Skeletal muscle cell (primary cell): Measurements from ENCODE around the gene AMH.
A peak's percentile ranks its signal among the peaks of the same experiment; 100 is the strongest.
"Not testable (repeated sequence)": the region's sequence is repeated elsewhere in the genome, so short reads cannot be mapped to it uniquely, and the experiment has no call there.

Experiments used
- DNase-seq: peaks from one replicate; pipeline ENCODE4 v3.0.0-alpha.2; 2010; ENCODE audit warnings: low read depth
- H3K4me3 ChIP-seq: 2 replicates; pipeline ENCODE4 v1.5.1; 2011; ENCODE audit warnings: low read depth, mild to moderate bottlenecking, control low read depth, low read length, moderate library complexity

The AMH gene

DNA sequence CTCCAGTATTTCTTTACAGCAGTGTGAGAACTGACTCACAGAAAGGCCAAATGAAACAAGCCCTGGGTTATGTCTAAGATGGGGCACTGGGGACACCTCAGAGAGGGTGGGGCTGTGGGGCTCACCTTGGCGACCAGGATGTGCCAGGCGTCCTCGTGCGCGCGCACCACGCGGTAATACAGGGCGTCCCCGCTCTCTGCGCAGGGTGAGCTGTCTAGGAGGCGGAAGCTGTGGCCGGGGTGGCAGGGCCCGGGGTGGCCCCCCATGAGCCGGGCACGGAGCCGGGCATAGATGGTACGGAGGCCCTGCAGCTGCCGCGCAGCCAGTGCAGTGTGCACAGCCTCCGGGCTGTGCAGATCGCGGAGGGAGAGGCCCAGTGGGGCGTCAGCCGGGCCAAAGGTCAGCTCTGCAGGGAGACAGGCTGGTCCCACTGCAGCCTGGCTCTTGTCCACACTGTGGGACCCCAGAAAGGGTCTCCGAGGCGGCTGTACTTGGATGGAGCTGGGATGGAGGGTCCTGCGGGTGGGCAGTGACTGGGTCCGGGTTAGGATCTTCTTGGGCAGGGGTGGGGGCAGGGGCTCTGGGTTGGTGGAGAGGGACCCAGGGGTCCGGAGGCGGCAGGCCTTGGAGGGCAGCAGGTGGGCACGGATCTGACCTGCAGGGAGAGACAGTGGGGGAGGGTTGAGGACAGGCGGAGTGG is 29.5 kb downstream of the AMH start:
- H3K4me3 ChIP-seq = no peak overlapping the region
- no peak for DNase-seq

GRCh38 chr19:2280633-2281264 is 31.6 kb downstream of the AMH start:
- H3K4me3 ChIP-seq = no peak overlapping the region
- DNase-seq = no peak

DNA sequence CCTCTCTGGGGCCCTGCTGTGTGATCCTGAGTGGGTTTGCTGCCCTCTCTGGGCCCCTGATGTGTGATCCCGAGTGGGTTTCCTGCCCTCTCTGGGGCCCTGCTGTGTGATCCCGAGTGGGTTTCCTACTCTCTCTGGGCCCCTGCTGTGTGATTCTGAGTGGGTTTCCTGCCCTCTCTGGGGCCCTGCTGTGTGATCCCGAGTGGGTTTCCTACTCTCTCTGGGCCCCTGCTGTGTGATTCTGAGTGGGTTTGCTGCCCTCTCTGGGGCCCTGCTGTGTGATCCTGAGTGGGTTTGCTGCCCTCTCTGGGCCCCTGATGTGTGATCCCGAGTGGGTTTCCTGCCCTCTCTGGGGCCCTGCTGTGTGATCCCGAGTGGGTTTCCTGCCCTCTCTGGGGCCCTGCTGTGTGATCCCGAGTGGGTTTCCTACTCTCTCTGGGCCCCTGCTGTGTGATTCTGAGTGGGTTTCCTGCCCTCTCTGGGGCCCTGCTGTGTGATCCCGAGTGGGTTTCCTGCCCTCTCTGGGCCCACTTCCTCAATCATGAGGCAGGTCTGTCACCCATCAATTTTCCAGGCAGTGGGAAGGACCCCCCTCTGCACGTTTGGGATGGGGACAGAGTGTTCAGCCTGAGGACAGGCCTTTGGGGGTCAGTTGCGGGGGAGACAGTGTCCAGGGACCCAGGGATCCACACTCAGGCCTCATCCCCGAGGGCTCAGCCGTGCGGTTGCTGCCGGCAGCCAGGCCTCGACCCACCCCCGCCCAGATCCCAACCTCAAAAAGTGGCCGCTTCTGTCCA is 32.3 kb downstream of the AMH start:
- DNase-seq = not testable (repeated sequence)
- H3K4me3 ChIP-seq = peak overlapping the region; percentile 34

- H3K4me3 ChIP-seq = peak within 1 kb of the TSS; percentile 34
- DNase-seq = no peak
Observed at GRCh38 chr19:2282062-2282861, 33.1 kb downstream of the AMH start, which contains the start of gene PEAK3. Gene PEAK3 (minus strand): TSS chr19:2282175. CDS start chr19:2280931, 1,244 bp downstream.

- no peak for DNase-seq
- no peak overlapping the region for H3K4me3 ChIP-seq
Observed at GRCh38 chr19:2282862-2283237, 33.7 kb downstream of the AMH start.

- DNase-seq = no peak
Observed at GRCh38 chr19:2283835-2284507, 34.8 kb downstream of the AMH start.

DNA sequence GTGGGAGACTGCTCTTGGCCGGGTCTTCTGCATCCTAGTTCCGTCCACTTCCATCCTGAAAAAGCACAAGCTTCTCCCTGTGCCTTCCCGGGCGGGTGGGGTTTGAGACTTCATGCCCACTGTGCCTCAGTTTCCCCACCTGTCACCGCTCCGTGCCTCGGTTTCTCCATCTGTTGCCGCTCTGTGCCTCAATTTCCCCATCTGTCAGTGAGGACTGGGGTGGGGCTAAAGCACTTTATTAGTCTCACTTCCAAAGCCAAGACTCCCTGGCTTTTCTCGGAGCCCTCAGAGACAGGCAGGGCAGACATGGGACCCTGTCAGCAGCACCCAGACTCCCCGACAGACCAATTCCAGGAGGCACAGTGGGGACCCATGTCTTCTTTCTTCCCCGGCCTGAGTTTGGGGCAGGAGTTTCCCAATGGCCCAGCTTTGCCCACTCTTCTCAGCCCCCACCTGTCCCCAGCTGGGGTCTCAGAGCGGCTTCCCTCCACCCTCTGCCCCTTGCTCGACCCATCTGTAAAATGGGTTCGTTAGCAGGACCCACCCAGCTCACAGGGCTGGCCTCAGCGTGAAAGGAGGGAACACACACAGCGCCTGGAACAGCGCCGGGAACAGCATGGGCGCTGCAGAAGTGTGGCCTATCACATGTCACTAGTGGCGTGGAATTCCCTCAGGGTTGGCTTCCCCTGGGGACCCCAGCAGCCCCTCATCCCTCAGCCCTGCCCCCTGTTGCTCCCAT is 37.4 kb downstream of the AMH start:
- no peak for DNase-seq
- no peak overlapping the region for H3K4me3 ChIP-seq

More at GRCh38 chr19:2283835-2284507, 34.8 kb downstream of the AMH start:
- H3K4me3 ChIP-seq = no peak overlapping the region

DNA sequence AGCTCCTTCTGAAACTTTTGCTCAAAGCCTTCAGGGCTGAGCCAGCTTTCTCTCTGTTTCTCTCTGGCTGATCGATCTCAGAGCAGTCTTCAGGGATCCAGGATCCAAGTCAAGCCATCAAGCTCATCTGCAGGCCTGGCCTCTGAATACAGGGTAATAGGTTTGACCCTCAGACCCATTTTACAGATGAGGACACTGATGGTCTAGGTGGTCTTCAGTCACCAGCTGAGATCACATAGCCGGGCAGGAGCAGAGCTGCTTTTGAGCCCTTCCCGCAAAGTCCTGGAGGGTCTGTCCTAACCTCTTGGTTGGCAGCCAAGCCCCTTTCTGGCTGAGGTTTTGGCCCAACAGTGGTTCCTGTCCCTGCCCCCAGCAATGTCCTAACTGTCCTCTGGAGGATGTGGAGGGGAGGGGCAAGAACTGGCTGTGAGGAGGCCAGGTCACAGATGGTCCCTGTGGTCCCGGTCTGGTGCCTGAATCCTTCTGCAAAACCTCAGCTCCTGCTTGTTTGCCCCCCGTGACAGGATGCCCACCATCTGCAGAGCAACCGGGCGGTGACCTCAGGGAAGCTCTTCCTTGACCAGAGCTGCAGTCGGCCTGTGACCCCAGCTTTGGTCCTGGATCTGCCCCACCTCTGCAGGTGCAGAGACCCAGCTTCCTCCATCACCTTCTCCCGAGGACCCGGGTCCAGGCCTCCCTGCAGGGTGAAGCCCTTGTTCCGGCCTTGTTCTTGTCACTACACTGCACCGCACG is 38.6 kb downstream of the AMH start:
- no peak overlapping the region for H3K4me3 ChIP-seq
- no peak for DNase-seq

DNA sequence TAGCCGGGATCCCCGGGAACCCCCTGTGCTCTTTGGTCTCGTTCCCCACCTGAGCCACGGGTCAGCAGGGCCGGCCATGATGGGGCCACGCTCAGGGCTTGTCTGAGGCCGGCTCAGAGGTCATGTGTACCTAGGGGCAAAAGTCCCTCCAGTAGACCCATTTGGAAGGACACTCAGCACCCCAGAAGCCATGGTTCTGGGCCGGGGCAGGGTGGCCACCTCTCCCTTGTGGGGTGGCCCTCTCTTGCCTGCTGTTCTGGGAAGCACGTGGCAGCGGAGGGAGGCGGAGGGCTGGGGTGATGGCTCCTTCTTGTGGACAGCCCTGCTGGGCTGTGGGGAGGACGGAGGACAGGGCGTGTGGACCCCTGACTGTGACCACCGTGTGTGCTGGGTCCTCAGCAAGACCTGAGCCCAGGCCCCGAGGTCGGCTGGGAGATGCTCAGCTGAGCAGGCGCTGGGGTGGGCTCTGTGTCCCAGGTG is 39.3 kb downstream of the AMH start:
- no peak overlapping the region for H3K4me3 ChIP-seq
- DNase-seq = no peak

DNA sequence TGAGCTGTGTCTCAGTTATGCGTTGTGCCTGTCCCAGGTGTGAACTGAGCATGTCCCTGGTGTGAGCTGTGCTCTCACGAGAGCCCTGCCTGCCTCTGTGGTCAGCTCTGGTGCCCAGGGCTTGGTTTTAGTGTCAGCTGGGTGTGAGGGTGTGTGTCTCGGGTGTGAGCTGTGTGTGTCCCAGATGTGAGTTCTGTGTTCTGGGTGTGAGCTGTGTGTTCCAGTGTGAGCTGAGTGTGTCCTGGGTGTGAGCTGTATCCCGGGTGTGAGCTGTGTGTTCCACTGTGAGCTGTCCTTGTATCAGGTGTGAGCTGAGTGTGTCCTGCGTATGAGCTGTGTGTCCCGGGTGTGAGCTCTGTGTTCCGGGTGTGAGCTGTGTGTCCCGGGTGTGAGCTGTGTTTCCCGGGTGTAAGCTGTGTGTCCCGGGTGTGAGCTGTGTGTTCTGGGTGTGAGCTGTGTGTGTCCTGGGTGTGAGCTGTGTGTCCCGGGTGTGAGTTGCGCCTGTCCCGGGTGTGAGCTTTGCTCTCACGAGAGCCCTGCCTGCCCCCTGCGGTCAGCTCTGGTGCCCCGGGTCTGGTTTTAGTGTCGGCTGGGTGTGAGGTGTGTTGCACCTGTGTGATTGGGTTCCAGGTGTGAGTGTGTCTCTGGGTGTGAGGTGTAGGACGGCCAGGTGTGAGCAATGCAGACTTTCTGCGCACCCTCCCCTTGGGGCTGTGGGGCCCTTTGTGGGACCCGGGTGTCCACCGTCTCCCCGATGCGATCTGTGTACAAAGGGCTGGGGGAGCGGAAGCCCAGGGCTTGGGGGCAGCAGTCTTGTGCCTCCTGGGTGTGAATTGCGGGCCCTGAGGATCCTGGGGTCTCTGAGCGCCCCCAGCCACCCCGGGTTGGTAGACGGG is 39.9 kb downstream of the AMH start:
- H3K4me3 ChIP-seq = no peak overlapping the region
- DNase-seq = no peak

DNA sequence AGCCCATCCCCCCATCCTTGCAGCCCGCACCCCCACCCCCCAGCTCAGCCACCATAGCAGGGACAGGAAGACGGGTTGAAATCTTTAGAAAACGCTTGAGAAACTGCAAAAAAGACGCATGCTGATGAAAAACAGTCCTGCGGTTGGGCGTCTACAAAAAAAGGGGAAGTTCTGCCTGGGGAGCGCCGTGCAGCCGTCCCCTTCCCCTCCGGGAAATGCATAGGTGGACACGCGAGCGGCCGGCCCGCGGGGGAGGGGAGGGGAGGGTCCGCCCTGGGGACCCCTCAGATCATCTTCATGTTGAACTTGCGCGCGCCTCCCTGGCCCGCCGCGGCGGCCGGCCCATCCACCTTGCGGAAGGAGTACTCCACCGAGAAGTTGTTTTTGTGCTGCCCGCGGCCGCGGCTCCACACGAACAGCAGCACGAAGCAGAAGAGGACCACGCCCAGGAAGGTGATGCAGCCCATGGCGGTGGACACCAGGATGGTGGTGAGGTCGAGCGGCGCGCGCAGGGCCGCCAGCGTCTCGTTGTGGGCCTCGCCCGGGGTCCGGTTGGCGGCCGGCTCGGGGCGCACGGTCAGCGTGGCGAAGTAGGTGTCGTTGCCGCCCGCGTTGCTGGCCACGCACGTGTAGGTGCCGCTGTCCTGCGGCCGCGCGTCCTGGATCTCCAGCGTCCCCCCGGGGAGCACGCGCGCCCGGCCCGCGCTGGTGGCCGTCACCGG is 40.8 kb downstream of the AMH start:
- no peak for DNase-seq
- peak overlapping the region; percentile 28 for H3K4me3 ChIP-seq

GRCh38 chr19:2290441-2291184 is 41.5 kb downstream of the AMH start:
- DNase-seq = no peak

GRCh38 chr19:2291185-2291751 is 42.1 kb downstream of the AMH start:
- no peak for DNase-seq
- H3K4me3 ChIP-seq = peak overlapping the region; percentile 21

More at GRCh38 chr19:2290441-2291184, 41.5 kb downstream of the AMH start:
- no peak overlapping the region for H3K4me3 ChIP-seq

- peak; percentile 57 for DNase-seq
- no peak overlapping the region for H3K4me3 ChIP-seq
Observed at GRCh38 chr19:2294687-2295335, 45.7 kb downstream of the AMH start.

GRCh38 chr19:2296141-2296540 is 47.0 kb downstream of the AMH start:
- no peak overlapping the region for H3K4me3 ChIP-seq

More at GRCh38 chr19:2296141-2296540, 47.0 kb downstream of the AMH start:
- DNase-seq = no peak
